Tongue (tissue), 2 donors: ENCODE data around the gene HTR1B. TPM values are rescaled to one million over a fixed set of nuclear protein-coding genes. Genes with fewer than 3 reads are reported as not detected.

Experiments
- DNase-seq: peaks from one replicate; pipeline ENCODE4 v3.0.0-alpha.2; 2015
- total RNA-seq: library from RNA; depleted of rRNA; stranded (reverse); fragments of >200 nt; gene quantifications from one replicate; pipeline ENCODE4 v1.2.3, GENCODE V29; 2014

Gene HTR1B
- total RNA-seq, 1 donor from 2014 or later, result not detected

DNA sequence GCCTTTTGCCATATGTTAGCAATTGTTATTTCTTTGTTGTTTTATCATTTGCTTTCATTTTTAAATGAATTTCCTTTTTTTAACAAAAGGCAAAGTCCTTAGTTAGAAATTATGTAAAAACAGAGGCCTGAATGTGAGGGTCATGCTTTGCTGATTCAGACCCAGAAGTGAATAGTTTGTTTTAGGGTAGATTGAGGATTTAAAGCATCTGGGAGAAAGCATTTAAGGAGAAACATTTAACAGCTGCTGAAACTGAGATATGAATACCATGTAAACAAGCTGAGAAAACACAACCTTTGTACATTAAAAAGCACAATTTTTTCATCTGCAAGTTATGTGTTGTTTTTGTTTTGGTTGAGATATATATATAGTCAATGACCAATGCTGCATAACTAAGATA lies 8.0 kb downstream of the HTR1B start:
- DNase-seq, result no peak

DNA sequence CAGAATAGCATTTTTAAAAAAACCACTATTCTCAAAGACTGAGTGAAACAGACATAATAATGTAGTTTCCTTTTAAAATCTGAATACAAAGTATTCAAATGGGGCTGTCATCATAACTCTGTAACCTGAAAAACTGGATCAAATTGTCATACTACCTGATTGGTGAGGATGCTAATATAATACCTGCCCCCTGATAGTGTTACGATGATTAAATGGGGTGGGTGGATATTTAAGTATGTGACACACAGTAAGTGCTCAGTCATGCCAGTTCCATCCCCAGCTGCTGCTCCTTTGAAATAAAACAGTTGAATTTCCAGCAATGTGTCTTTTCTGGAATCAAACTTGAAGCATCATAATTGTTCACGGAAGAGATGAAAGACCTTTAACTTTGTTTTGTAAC lies 8.9 kb downstream of the HTR1B start:
- peak; percentile 7 for DNase-seq

DNA sequence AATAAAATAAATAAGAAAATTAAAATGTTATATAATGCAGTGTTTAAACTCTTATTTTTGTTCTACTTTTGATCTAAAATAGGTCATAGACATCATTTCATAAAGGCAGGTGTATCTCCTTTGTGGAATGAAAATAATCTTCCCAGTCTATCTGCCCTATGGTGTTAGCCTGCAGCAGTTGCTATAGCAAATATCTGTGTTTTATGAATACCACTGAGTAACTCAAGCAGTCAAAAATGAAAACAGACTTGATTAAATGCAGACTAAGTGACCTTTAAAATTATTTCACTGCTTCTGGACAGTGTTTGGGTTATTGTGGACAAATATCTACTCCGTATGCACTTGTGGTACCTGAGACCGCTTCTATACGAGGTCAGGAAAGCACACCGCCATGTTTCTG lies 11.8 kb downstream of the HTR1B start:
- no peak for DNase-seq

DNA sequence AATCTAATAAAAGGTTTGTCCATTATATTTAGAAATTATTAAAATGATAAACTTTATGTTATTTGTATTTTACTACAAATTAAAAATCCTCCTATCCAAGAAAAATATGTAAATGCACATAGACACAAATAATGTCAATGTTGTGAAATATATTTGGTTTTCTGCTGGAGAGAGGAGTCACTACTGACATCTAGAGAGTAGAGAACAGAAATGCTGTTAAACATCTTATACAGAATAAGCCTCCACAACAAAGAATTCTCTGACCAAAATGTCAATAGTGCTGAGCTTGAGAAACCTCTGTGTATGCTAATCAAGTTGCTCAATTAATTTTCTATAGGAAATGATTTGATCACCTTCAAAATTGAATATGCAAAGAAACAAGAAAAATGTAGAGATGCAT lies 12.4 kb downstream of the HTR1B start:
- peak; percentile 4 for DNase-seq

DNA sequence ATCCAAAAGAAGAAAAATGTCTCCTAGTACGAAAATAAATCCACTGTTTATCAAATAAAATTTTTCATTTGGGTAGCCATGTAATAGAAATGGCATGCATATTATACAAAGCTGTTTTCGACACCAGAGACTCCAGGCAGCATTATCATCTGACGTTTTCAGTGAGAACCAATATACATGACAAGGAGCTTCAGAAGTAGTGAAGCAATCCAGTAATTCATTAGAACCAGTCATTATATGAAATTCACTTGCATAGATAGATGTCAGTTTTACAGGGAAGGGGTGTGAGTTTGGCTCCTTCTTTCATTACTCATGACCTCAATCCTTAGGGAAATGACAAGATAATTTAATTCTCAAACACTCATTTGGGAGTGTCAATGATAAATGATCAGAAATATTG lies 14.7 kb downstream of the HTR1B start:
- no peak for DNase-seq

DNA sequence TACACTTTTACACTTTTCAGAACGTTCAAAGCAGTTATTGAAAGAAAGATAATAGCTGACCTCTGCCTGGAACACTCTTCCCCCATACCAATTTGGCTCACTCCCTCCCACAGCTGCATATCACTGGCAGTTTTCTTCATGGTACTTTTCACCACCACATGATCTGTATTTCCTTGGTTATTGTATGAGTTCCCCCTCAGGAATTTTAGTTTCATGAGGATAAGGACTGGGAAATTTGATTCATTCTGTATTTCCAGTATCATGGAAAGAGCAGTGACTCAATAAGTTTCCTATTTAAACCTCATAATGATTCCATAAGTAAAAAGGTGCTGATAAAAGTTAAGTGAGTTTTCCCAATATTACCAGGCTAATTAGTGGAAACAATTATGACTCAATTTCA lies 16.0 kb downstream of the HTR1B start:
- DNase-seq, result no peak

DNA sequence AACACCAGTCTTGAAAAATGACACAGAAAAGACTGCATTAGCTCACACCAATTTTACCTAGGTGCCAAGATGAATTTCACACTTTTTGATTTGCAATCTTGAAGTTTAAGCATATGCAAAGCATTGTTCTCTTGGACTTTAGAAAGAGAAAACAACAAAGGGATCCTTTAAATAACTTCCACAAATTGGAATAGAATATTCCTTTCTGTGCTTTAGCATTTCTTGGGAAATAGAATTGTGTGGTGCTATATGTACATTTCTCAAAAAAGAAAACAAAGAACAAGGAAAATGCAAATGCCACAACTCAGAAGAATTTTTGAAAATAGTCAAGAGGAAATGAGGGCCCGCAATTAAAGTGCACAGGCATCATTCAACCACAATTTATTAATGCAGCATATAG lies 17.0 kb downstream of the HTR1B start:
- DNase-seq, result no peak

DNA sequence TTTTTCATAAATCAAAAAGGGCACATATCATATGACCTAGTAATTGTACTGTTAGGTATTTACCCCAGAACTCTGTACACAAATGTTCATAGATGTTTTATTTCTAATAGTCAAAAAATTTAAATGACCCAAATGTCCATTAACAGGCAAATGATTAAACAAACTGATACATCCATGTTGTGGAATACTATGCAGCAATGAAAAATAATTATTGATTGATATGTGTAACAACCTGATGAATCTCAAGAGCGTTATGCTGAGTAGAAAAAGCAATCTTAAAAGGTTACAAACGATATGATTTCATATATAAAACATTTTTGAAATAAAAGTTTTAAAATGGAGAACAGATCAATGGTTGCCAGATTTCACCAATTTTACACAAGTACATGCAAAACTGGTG lies 18.1 kb downstream of the HTR1B start:
- DNase-seq, result no peak

DNA sequence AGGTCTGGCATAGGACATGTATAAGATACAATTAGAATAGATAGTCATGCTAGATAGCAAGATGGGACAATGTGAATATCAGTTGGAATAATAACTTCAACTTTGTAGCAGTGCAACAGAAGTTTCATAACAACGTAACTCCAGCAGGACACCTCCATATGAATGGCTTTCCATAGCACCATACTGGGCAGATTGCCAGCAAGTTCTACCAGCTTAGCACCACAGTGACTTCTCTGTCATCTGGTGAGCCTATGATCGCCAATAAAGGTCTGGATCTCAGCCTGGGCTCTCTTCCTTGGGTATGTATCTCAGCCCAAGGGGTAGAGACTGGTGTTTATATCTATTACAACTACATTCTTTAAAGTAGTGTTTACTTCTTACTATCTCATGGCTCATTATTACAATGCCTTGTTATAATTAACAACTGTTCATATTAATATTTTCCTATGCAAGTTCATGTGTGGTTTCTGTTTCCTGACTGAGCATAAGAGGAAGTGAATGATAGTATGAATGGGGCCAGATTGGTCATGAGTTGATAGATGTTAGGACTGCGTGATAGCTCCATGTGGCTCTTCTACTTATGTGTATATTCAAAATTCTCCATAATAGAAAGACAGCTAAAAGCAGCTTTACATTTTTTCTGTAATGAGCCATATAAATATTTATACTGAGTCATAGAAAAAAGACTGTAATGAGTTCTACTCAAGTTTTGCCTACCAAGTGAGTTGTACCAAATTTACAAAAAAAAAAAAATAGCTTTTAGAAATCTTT lies 22.9 kb downstream of the HTR1B start:
- peak; percentile 3 for DNase-seq

DNA sequence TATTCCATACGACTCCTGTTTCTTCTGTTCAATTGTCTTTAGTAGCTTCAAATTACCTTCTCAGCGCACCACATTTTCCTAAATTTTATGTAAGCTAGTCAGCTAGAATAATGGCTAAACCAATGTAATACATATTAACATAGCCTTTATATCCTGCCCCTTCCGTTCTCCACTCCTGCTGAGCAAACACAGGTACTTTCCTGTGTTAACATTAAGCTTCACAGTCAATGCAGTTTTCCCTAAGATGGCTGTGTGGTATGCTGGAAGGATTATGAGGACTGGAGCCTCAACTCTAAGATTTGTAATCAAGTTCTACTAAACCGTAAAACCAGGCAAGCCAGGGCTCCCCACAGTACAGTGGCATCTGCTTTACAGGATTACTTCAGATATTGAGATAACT lies 29.4 kb downstream of the HTR1B start:
- DNase-seq, result no peak

DNA sequence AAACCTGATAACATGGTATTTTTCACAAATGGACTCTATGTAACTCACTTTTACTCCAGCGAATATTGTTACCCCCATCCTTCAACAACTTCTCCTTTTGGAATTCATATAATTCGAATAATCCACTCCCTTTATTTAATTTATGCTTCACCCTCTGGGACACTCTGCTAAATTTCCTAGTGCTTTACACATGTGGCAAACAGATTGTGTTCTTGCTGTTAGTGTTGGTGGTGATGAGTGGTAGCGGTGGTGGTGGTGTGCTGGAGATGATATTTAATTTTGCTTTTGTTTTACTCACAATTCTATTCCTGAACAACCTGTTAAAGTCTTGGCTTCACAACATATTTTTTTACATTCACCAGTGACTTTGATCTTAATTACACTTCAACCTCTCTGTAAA lies 32.8 kb downstream of the HTR1B start:
- no peak for DNase-seq

DNA sequence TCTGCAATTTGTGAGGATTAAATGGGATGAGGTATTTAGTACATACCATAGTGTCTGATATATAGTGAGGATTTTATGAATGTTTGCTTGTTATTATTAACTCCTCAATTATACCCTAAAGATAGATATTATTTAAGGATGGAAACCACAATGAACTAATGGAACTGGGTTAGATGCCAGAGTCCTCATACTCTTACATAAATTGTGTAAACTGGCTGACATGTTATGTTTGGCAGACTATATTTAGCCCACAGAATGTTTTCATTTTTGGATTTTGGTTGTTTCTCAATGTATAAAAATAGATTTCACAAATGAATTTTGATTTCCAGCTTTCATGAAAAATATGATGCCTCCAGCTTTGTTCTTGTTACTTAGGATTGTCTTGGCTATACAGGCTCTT lies 37.6 kb downstream of the HTR1B start:
- DNase-seq, result no peak

DNA sequence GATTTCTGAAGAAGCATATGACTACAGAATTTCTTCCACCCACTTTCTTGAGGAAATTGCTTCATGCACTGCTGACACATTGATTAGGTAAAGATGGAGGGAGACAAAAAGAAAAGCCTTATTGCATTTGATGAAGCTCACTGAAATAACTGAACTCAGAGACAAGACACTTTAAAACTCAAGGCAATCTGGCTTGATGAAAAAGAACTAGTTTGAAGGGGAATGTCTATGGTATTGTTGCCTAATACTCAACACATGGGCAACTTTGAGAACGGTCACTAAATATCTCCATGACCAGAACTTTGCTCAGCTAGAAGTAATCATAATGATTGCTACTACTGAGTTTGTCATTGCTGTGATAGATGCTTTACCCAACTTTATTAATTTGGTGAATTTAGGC lies 38.1 kb downstream of the HTR1B start:
- no peak for DNase-seq

DNA sequence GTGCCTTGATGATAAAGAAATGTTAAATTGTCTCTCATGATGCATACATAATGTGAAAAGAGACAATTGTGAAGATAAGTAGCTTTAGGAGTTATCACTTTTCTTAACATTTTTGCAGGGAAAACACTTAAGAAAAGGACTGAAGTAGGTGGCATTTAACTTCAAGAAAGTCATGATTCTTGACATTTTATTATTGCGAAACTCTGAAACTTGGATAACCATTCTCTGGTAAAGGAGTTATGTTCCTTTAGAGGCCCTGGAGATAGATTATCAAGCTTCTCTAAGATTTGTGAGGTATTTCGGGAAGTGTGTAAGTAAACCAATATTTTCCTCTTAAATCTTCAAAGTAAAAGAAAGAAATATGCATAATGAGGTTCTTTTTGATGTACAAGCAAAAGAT lies 38.5 kb downstream of the HTR1B start:
- no peak for DNase-seq

DNA sequence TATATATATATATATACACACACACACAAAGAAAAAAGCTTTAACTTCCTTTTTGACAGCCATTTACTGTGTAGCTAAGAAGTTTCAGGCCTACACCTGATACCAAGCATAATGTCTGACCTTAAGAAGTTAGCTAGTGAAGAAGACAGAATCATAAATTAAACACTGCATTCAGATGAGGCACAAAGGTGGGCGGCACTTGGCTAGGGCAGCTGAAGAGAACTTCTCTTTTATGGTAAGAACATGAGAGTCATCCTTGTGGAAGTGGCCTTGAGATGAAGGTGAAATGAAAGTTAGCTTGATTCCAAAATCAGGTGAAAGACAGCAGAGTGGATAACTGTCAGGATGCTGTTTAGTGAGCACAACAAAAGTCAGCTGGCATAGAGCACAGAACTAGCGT lies 46.5 kb downstream of the HTR1B start:
- DNase-seq, result no peak

DNA sequence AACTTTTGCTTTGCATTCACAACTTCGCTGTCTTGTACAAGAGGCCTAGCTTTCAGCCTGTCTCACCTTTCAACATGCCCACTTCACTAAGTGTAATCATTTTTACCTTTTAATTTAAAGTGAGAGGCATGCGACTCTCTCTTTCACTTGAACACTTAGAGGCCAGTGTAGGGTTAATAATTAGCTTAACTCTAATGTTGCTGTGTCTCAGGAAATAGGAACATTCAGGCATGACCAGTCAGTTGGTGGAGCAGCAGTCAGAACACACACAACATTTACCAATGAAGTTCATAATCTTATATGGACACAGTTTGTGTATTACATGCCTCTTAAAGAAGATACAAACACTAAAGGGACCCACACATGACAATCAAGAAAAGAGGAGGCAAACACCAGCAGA lies 47.6 kb downstream of the HTR1B start:
- no peak for DNase-seq

Other genes starting within 250 kb of the HTR1B start
- gene MEI4, start 189.5 kb upstream of the HTR1B start, total RNA-seq, result 0.31 TPM